Caco-2 (cell line): ENCODE data around the gene RASAL3. TPM values are rescaled to one million over a fixed set of nuclear protein-coding genes. Genes with fewer than 3 reads are reported as not detected.

Source experiments
- BruUV-seq: library from RNA; stranded (reverse); fragments of 400-500 nt; replicated peaks from 2 replicates; lab custom pipeline; 2021; lab: Mats Ljungman, UMichigan
- CTCF ChIA-PET: fragments of 300-600 bp; sonication (Branson Sonifier 250); formaldehyde crosslinking; loops from one replicate; lab custom pipeline; 2022; ENCODE audit warnings: antibody characterized with exemption; lab: Charles Lee
- POLR2A ChIA-PET: fragments of 300-600 bp; sonication (Branson Sonifier 250); formaldehyde crosslinking; loops from one replicate; lab custom pipeline; 2022; ENCODE audit warnings: antibody characterized with exemption; lab: Charles Lee
- DNase-seq, 2 experiments: peaks; one replicate each; pipeline versions ENCODE4 v3.0.0 to v3.0.0-alpha.2; 2020 to 2022
- H3K27me3 ChIP-seq: replicated peaks from 2 replicates; pipeline ENCODE4 v1.6.0; 2011; ENCODE audit warnings: low read length; ENCODE audit not compliant: control insufficient read depth, insufficient read depth
- H3K36me3 ChIP-seq: 2 replicates; pipeline ENCODE4 v1.5.1; 2011; ENCODE audit warnings: low read length; ENCODE audit not compliant: control insufficient read depth, insufficient read depth
- H3K4me1 ChIP-seq: fragments of 250-450 bp; sonication (Bioruptor Pico); 2 replicates; pipeline ENCODE4 v1.5.1; 2020; ENCODE audit warnings: mild to moderate bottlenecking
- H3K4me3 ChIP-seq: 2 replicates; pipeline ENCODE4 v1.5.1; 2011; ENCODE audit warnings: low read depth, mild to moderate bottlenecking, control low read depth, low read length
- H3K9me3 ChIP-seq: fragments of 250-450 bp; sonication (Bioruptor Pico); 2 replicates; pipeline ENCODE4 v1.5.1; 2020; ENCODE audit warnings: mild to moderate bottlenecking, moderate library complexity
- H3K27ac Mint-ChIP-seq: one replicate; pipeline ENCODE4 v1.8.0; 2022; ENCODE audit warnings: mixed read lengths; ENCODE audit not compliant: unreplicated experiment
- H3K27me3 Mint-ChIP-seq: one replicate; pipeline ENCODE4 v1.8.0; 2022; ENCODE audit warnings: mixed read lengths; ENCODE audit not compliant: insufficient read depth, unreplicated experiment
- H3K36me3 Mint-ChIP-seq: one replicate; pipeline ENCODE4 v1.8.0; 2022; ENCODE audit warnings: mild to moderate bottlenecking, mixed read lengths; ENCODE audit not compliant: insufficient read depth, unreplicated experiment
- H3K4me1 Mint-ChIP-seq: one replicate; pipeline ENCODE4 v1.8.0; 2022; ENCODE audit warnings: low read depth, mixed read lengths; ENCODE audit not compliant: unreplicated experiment
- H3K4me3 Mint-ChIP-seq: one replicate; pipeline ENCODE4 v1.8.0; 2022; ENCODE audit warnings: mild to moderate bottlenecking, moderate library complexity, mixed read lengths; ENCODE audit not compliant: unreplicated experiment
- H3K9me3 Mint-ChIP-seq: one replicate; pipeline ENCODE4 v1.8.0; 2022; ENCODE audit warnings: mixed read lengths; ENCODE audit not compliant: unreplicated experiment
- CTCF ChIP-seq, 2 experiments: fragments of 200-600 bp in 1 of 2; IDR thresholded peaks; 1 replicate in 1 of 2; 2 replicates in 1 of 2; pipeline versions ENCODE4 v1.5.1 to v1.8.0; 2011 to 2022; ENCODE audit warnings: antibody characterized with exemption in 1 of 2, control low read depth in 1 of 2, inconsistent platforms in 1 of 2, low read depth in 1 of 2, low read length in 1 of 2, mild to moderate bottlenecking in 1 of 2, moderate library complexity in 1 of 2; ENCODE audit not compliant: insufficient read depth in 1 of 2, severe bottlenecking in 1 of 2, unreplicated experiment in 1 of 2
- intact Hi-C: fragments of 100-400 bp; cut with micrococcal nuclease; formaldehyde crosslinking; loops from one replicate; pipeline ENCODE4 v1.10.0; 2022; ENCODE audit not compliant: unreplicated experiment
- total RNA-seq: library from RNA; stranded (reverse); gene quantifications from 2 replicates; pipeline ENCODE4 v1.2.3, GENCODE V29; 2022

The RASAL3 gene
- total RNA-seq, 1 experiment from 2014 or later: not detected

GRCh38 chr19:15471639-15472101 lies 7.3 kb upstream of the RASAL3 start:
- no peaks in the 10 kb centered on the region for H3K27me3 Mint-ChIP-seq
- peaks cover 6% of the 10 kb centered on the region for H3K36me3 Mint-ChIP-seq

GRCh38 chr19:15469513-15470297 lies 5.4 kb upstream of the RASAL3 start:
- no peaks in the 10 kb centered on the region for H3K36me3 ChIP-seq
- Mint-ChIP-seq H3K27ac (peak overlapping the region; percentile 24), H3K4me1 (peaks cover 11% of the 10 kb centered on the region), H3K36me3 (peaks cover 6% of the 10 kb centered on the region), H3K4me3 (no peak overlapping the region), H3K27me3 (no peaks in the 10 kb centered on the region), H3K9me3 (no peaks in the 10 kb centered on the region)
- POLR2A ChIA-PET: interaction anchor here (1.1 kb wide), 1 partner anchor 170 kb away, joined by 5 read pairs; no protein-coding TSS in a partner anchor
- intact Hi-C loops: loop anchor here (1.0 kb wide), 1 partner anchor 31 kb away; no protein-coding TSS in a partner anchor
- CTCF ChIA-PET: no interaction called here
- H3K27me3 ChIP-seq: no peaks in the 10 kb centered on the region
- no peaks in the 10 kb centered on the region for H3K9me3 ChIP-seq
- no TSS peak for BruUV-seq
- peaks cover 4% of the 10 kb centered on the region; the same call in 1 of the 2 replicates for H3K4me1 ChIP-seq
- no peak for TF ChIP-seq CTCF (IDR thresholded peaks at IDR 0.05; ENCODE audit: insufficient read depth in 1 of 2, low read depth in 1 of 2, low read length in 1 of 2, severe bottlenecking in 1 of 2, unreplicated experiment in 1 of 2)
- H3K4me3 ChIP-seq: no peak overlapping the region
- no peak for DNase-seq

More at GRCh38 chr19:15471639-15472101, 7.3 kb upstream of the RASAL3 start:
- H3K4me3 Mint-ChIP-seq: no peak overlapping the region
- Histone ChIP-seq H3K27me3 (no peaks in the 10 kb centered on the region), H3K4me3 (no peak overlapping the region), H3K9me3 (no peaks in the 10 kb centered on the region), H3K4me1 (peaks cover 4% of the 10 kb centered on the region; the same call in 1 of the 2 replicates), H3K36me3 (no peaks in the 10 kb centered on the region)
- intact Hi-C loops: no loop called here
- TF ChIP-seq CTCF (IDR thresholded peaks at IDR 0.05; ENCODE audit: insufficient read depth in 1 of 2, low read depth in 1 of 2, low read length in 1 of 2, severe bottlenecking in 1 of 2, unreplicated experiment in 1 of 2): no peak
- no peak for DNase-seq
- no TSS peak for BruUV-seq
- ChIA-PET CTCF (no interaction called here), POLR2A (no interaction called here)
- H3K4me1 Mint-ChIP-seq: peaks cover 11% of the 10 kb centered on the region
- no peaks in the 10 kb centered on the region for H3K9me3 Mint-ChIP-seq
- H3K27ac Mint-ChIP-seq: no peak overlapping the region

GRCh38 chr19:15468675-15469512 lies 4.5 kb upstream of the RASAL3 start:
- H3K27ac Mint-ChIP-seq: peak overlapping the region; percentile 24
- Histone ChIP-seq H3K36me3 (no peaks in the 10 kb centered on the region), H3K9me3 (no peaks in the 10 kb centered on the region), H3K27me3 (no peaks in the 10 kb centered on the region), H3K4me1 (peaks cover 4% of the 10 kb centered on the region; the same call in 1 of the 2 replicates), H3K4me3 (no peak overlapping the region)
- no peaks in the 10 kb centered on the region for H3K27me3 Mint-ChIP-seq
- H3K9me3 Mint-ChIP-seq: no peaks in the 10 kb centered on the region
- intact Hi-C loops: loop anchor here (1.0 kb wide), 1 partner anchor 31 kb away; no protein-coding TSS in a partner anchor
- CTCF ChIA-PET: no interaction called here
- peaks cover 11% of the 10 kb centered on the region for H3K4me1 Mint-ChIP-seq
- POLR2A ChIA-PET: interaction anchor here (1.1 kb wide), 1 partner anchor 169 kb away, joined by 5 read pairs; no protein-coding TSS in a partner anchor
- no peak overlapping the region for H3K4me3 Mint-ChIP-seq
- BruUV-seq: no TSS peak
- DNase-seq: peak in 1 of 2 experiments; percentile 29
- TF ChIP-seq CTCF (IDR thresholded peaks at IDR 0.05; ENCODE audit: insufficient read depth in 1 of 2, low read depth in 1 of 2, low read length in 1 of 2, severe bottlenecking in 1 of 2, unreplicated experiment in 1 of 2): no peak
- H3K36me3 Mint-ChIP-seq: peaks cover 6% of the 10 kb centered on the region
